Pancreas (tissue), 10 donors: ENCODE measurements around the gene OSR1. TPM values are rescaled to one million over a fixed set of nuclear protein-coding genes. Genes with fewer than 3 reads are reported as not detected.

ENCODE experiments used
- ATAC-seq, 4 donors: fragments of 200-7000 bp; cut with Tn5 transposase; one replicate each; pipeline versions ENCODE4 v1.8.0 to v1.9.1; 2020; ENCODE audit warnings: mild to moderate bottlenecking in 4 of 4, moderate library complexity in 4 of 4
- DNase-seq, 6 donors: peaks; one replicate each; pipeline ENCODE4 v3.0.0-alpha.2; 2020
- FAIRE-seq: peaks from 2 replicates; lab custom pipeline; 2012; peaks lifted over from hg19 to GRCh38; lab: Jason Lieb, UNC
- H3K27ac ChIP-seq, 4 donors: fragments of 200-600 bp; sonication (generic); 1 replicate in 3 of 4; 2 replicates in 1 of 4; pipeline versions ENCODE4 v1.5.0 to v1.8.0; 2020
- H3K27me3 ChIP-seq, 4 donors: fragments of 200-600 bp; one replicate each; pipeline ENCODE4 v1.8.0; 2021
- H3K36me3 ChIP-seq, 3 donors: fragments of 200-600 bp; sonication (generic) in 1 of 3; one replicate each; pipeline versions ENCODE4 v1.5.0 to v1.8.0; 2020 to 2021
- H3K4me1 ChIP-seq, 3 donors: fragments of 200-600 bp; one replicate each; pipeline ENCODE4 v1.8.0; 2021
- H3K4me3 ChIP-seq, 4 donors: fragments of 200-600 bp; sonication (generic) in 2 of 4; one replicate each; pipeline versions ENCODE4 v1.5.0 to v1.8.0; 2020 to 2021
- H3K9me3 ChIP-seq, 4 donors: fragments of 200-600 bp; one replicate each; pipeline ENCODE4 v1.8.0; 2021
- CTCF ChIP-seq, 4 donors: fragments of 200-600 bp; sonication (generic) in 3 of 4; IDR thresholded peaks; one replicate each; pipeline versions ENCODE4 v1.5.0 to v1.8.0; 2021; ENCODE audit warnings: antibody characterized with exemption in 4 of 4
- WGBS, 2 donors: extraction: QIAGEN DNeasy Blood & Tissue Kit; methylation state at CpG; one replicate each; pipeline ENCODE4 v1.1.7; 2013; 5-methylcytosine and 5-hydroxymethylcytosine counted together
- intact Hi-C, 3 donors: fragments of 100-400 bp; cut with DNase I; formaldehyde crosslinking; loops; one replicate each; pipeline versions ENCODE4 v1.11.1 to v1.14.2; 2022
- polyA plus RNA-seq, 2 donors: library from polyadenylated mRNA; stranded (reverse); fragments of 200-250 nt; gene quantifications; one replicate each; pipeline ENCODE4 v1.2.3, GENCODE V29; 2013
- total RNA-seq, 6 donors: library from RNA; stranded (reverse); fragmentation: NEBNext Ultra II Directional in 4 of 6; extraction: Animal tissue kit (Norgen Biotek cat#: 25700) in 4 of 6; gene quantifications; one replicate each; pipeline versions ENCODE4 v1.2.1 to v1.2.4, GENCODE V29; 2021 to 2023
- donor health status: healthy with polysubstance abuse.
- donor health status: DM: no; HTN: no; CAD: no; lungs with moderate emphysema.
- donor health status: DM: no; HTN: no; CAD: no.
- donor health status: control.
- donor health status: control.
- donor health status: Bipolar disorder and iron deficiency.
- donor health status: DM: yes; HTN: yes; CAD: no.
- donor health status: DM: no; HTN: no; CAD: no.
- donor health status: DM: no; HTN: no; CAD: no.
- donor health status: DM: yes; HTN: yes; CAD: no.

Gene OSR1
- total and polyA plus RNA-seq, 8 donors: 0.24 to 2.7 (median 1.1) TPM

- TF ChIP-seq CTCF (IDR thresholded peaks at IDR 0.05): no peak
- peaks cover 0 to 2% (median 1%) of the 10 kb centered on the region in 3 donors for H3K4me1 ChIP-seq
- H3K36me3 ChIP-seq: no peaks in the 10 kb centered on the region
- WGBS, 2 donors: 10 to 13% methylated on average over 54 of the region's 54 CpGs
- peaks cover 0 to 72% (median 14%) of the 10 kb centered on the region in 4 donors for H3K27me3 ChIP-seq
- intact Hi-C loops: loop anchor here in 1 of 3 donors (10.0 kb wide), 1 partner anchor 602 kb away; no protein-coding TSS in a partner anchor
- no peaks in the 10 kb centered on the region for H3K9me3 ChIP-seq
- no peak overlapping the region for H3K27ac ChIP-seq
- DNase-seq (no peak), FAIRE-seq (no peak), ATAC-seq (no peak)
- peak overlapping the region in 2 of 4 donors; percentile 11 to 64 for H3K4me3 ChIP-seq
Observed at GRCh38 chr2:19356545-19357401, 1.6 kb downstream of the OSR1 start.

GRCh38 chr2:19355931-19356544 lies 2.4 kb downstream of the OSR1 start:
- intact Hi-C loops: loop anchor here in 1 of 3 donors (10.0 kb wide), 1 partner anchor 601 kb away; no protein-coding TSS in a partner anchor
- FAIRE-seq (no peak), ATAC-seq (no peak), DNase-seq (no peak)
- H3K36me3 ChIP-seq: no peaks in the 10 kb centered on the region
- peaks cover 0 to 73% (median 16%) of the 10 kb centered on the region in 4 donors for H3K27me3 ChIP-seq
- 36 to 37% methylated on average over 35 of the region's 35 CpGs for WGBS, 2 donors
- peak overlapping the region in 1 of 4 donors; percentile 64 for H3K4me3 ChIP-seq
- H3K27ac ChIP-seq: no peak overlapping the region
- no peak for TF ChIP-seq CTCF (IDR thresholded peaks at IDR 0.05)
- H3K4me1 ChIP-seq: peaks cover 5 to 8% (median 8%) of the 10 kb centered on the region in 3 donors
- no peaks in the 10 kb centered on the region for H3K9me3 ChIP-seq

GRCh38 chr2:19355416-19355821 lies 3.0 kb downstream of the OSR1 start:
- ATAC-seq: no peak
- no peaks in the 10 kb centered on the region for H3K9me3 ChIP-seq
- H3K4me3 ChIP-seq: no peak overlapping the region
- intact Hi-C loops: loop anchor here in 1 of 3 donors (10.0 kb wide), 1 partner anchor 601 kb away; no protein-coding TSS in a partner anchor
- H3K36me3 ChIP-seq: no peaks in the 10 kb centered on the region
- peaks cover 0 to 69% (median 16%) of the 10 kb centered on the region in 4 donors for H3K27me3 ChIP-seq
- no peak for TF ChIP-seq CTCF (IDR thresholded peaks at IDR 0.05)
- 73 to 74% methylated on average over 18 of the region's 18 CpGs for WGBS, 2 donors
- H3K4me1 ChIP-seq: peaks cover 11 to 12% (median 12%) of the 10 kb centered on the region in 3 donors
- H3K27ac ChIP-seq: no peak overlapping the region
- no peak for FAIRE-seq
- no peak for DNase-seq

- Histone ChIP-seq H3K4me3 (no peak overlapping the region), H3K27ac (no peak overlapping the region), H3K9me3 (no peaks in the 10 kb centered on the region), H3K4me1 (peaks cover 11 to 12% (median 12%) of the 10 kb centered on the region in 3 donors), H3K27me3 (peaks cover 0 to 65% (median 16%) of the 10 kb centered on the region in 4 donors), H3K36me3 (no peaks in the 10 kb centered on the region)
- no peak for FAIRE-seq
- intact Hi-C loops: loop anchor here in 1 of 3 donors (10.0 kb wide), 1 partner anchor 600 kb away; no protein-coding TSS in a partner anchor
- TF ChIP-seq CTCF (IDR thresholded peaks at IDR 0.05): no peak
- no peak for DNase-seq
- 70 to 93% methylated on average over 3 of the region's 3 CpGs for WGBS, 2 donors
- no peak for ATAC-seq
Observed at GRCh38 chr2:19355014-19355405, 3.4 kb downstream of the OSR1 start.
